T-helper 2 cell treated with Interferon-gamma antibody and Interleukin-4, amounts not matched to agents 100 ng/mL and 5 ng/mL, for 36 hours (primary cell): ENCODE measurements around the gene ACR. TPM values are rescaled to one million over a fixed set of nuclear protein-coding genes. Genes with fewer than 3 reads are reported as not detected.
"Not testable (repeated sequence)": the region's sequence is repeated elsewhere in the genome, so short reads cannot be mapped to it uniquely, and the experiment has no call there.

Experiments
- intact Hi-C: fragments of 100-400 bp; cut with micrococcal nuclease; formaldehyde crosslinking; loops from one replicate; pipeline ENCODE4 v1.15.1; 2023
- total RNA-seq: library from RNA; stranded (reverse); gene quantifications from 2 replicates; pipeline ENCODE4 v1.2.3, GENCODE V29; 2022

ACR gene
- total RNA-seq, 1 donor from 2014 or later, result not detected

- intact Hi-C loops, result not testable (repeated sequence)
Measured at GRCh38 chr22:50775132-50775531, 37.1 kb downstream of the ACR start.

- intact Hi-C loops, result not testable (repeated sequence)
Measured at GRCh38 chr22:50777631-50778030, 39.6 kb downstream of the ACR start.

GRCh38 chr22:50780244-50780643 lies 42.2 kb downstream of the ACR start:
- intact Hi-C loops, result not testable (repeated sequence)

- intact Hi-C loops, result not testable (repeated sequence)
Measured at GRCh38 chr22:50782253-50782652, 44.2 kb downstream of the ACR start.

- intact Hi-C loops, result not testable (repeated sequence)
Measured at GRCh38 chr22:50783033-50783879, 45.3 kb downstream of the ACR start, which contains the start of gene RABL2B. RABL2B (minus strand) TSS chr22:50783636; CDS start chr22:50782294, 1,342 bp downstream.

- intact Hi-C loops, result not testable (repeated sequence)
Measured at GRCh38 chr22:50783880-50784276, 45.9 kb downstream of the ACR start.

- intact Hi-C loops, result not testable (repeated sequence)
Measured at GRCh38 chr22:50785289-50785688, 47.3 kb downstream of the ACR start.

GRCh38 chr22:50786936-50787335 lies 48.9 kb downstream of the ACR start:
- intact Hi-C loops, result not testable (repeated sequence)

Other genes with a start within 250 kb of the ACR start
- gene LMF2, start 230.5 kb upstream of the ACR start, total RNA-seq, result 111 and 118 TPM in 2 replicates
- 108 and 114 TPM in 2 replicates for gene NCAPH2, start 230.0 kb upstream of the ACR start, total RNA-seq
- gene SCO2, start 212.6 kb upstream of the ACR start, total RNA-seq, result 7.9 and 8.3 TPM in 2 replicates
- gene TYMP, start 208.2 kb upstream of the ACR start, total RNA-seq, result 45.6 and 48.8 TPM in 2 replicates
- gene KLHDC7B, start 192.3 kb upstream of the ACR start, total RNA-seq, result 4.5 and 5.3 TPM in 2 replicates
- gene SYCE3, start 175.3 kb upstream of the ACR start, total RNA-seq, result not detected in 2 replicates
- gene CPT1B, start 159.8 kb upstream of the ACR start, total RNA-seq, result 90.6 and 91.3 TPM in 2 replicates
- gene CHKB, start 155.4 kb upstream of the ACR start, total RNA-seq, result 98.8 and 105 TPM in 2 replicates
- gene MAPK8IP2, start 137.4 kb upstream of the ACR start, total RNA-seq, result 0.25 and 0.30 TPM in 2 replicates
- gene ARSA, start 110.1 kb upstream of the ACR start, total RNA-seq, result 44.5 and 45.8 TPM in 2 replicates
- gene SHANK3, start 65.4 kb upstream of the ACR start, total RNA-seq, result 0.02 and 0.05 TPM in 2 replicates
- 37.2 and 38.1 TPM in 2 replicates for gene RABL2B, start 45.4 kb downstream of the ACR start, total RNA-seq